ENCODE measurements around the gene NRG3.

DNA sequence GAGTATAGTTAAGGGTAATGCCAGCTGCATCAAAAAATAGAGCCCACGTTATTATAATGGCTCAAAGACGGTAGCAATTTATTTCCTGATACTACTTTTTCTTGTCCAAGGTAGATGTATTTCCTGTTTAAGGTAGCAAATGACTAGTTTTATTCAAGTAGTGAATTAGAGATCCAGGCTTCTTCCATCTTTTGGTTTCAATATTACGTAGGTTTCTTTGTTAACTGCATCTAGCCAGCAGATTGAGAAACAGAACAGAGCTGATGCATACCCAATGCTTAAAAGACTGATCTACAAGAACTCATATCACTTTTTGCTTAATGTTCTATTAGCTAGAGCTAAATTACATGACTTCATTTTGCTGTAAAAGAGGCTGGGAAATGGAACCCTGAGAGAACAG is 992.1 kb downstream of the NRG3 start:
- TF ChIP-seq EZH2 (IDR thresholded peaks at IDR 0.05; ENCODE audit: borderline replicate concordance, insufficient read depth, low read depth, low read length, poor library complexity, severe bottlenecking), result no peak
- TF ChIP-seq, protein P1, sequence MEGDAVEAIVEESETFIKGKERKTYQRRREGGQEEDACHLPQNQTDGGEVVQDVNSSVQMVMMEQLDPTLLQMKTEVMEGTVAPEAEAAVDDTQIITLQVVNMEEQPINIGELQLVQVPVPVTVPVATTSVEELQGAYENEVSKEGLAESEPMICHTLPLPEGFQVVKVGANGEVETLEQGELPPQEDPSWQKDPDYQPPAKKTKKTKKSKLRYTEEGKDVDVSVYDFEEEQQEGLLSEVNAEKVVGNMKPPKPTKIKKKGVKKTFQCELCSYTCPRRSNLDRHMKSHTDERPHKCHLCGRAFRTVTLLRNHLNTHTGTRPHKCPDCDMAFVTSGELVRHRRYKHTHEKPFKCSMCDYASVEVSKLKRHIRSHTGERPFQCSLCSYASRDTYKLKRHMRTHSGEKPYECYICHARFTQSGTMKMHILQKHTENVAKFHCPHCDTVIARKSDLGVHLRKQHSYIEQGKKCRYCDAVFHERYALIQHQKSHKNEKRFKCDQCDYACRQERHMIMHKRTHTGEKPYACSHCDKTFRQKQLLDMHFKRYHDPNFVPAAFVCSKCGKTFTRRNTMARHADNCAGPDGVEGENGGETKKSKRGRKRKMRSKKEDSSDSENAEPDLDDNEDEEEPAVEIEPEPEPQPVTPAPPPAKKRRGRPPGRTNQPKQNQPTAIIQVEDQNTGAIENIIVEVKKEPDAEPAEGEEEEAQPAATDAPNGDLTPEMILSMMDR (IDR thresholded peaks at IDR 0.05), result no peak
